Liver (tissue), 9 donors: ENCODE measurements around the gene TMEM178A. TPM values are rescaled to one million over a fixed set of nuclear protein-coding genes. Genes with fewer than 3 reads are reported as not detected.
A peak's percentile ranks its signal among the peaks of the same experiment; 100 is the strongest.

ENCODE experiments used
- DNase-seq: peaks from one replicate; pipeline ENCODE4 v3.0.0-alpha.2; 2017; ENCODE audit warnings: low spot score
- H3K27ac ChIP-seq, 2 donors: one replicate each; pipeline ENCODE4 v1.7.0; 2013; ENCODE audit warnings: inconsistent platforms in 2 of 2, low read length in 2 of 2, control low read depth in 1 of 2, low read depth in 1 of 2, mild to moderate bottlenecking in 1 of 2
- H3K27me3 ChIP-seq, 4 donors: one replicate each; pipeline versions ENCODE4 v1.6.1 to v1.7.0; 2013; ENCODE audit warnings: low read length in 3 of 4, inconsistent platforms in 1 of 4, mild to moderate bottlenecking in 1 of 4, moderate library complexity in 1 of 4; ENCODE audit not compliant: control insufficient read depth in 4 of 4, insufficient read depth in 4 of 4
- H3K36me3 ChIP-seq, 4 donors: one replicate each; pipeline versions ENCODE4 v1.6.1 to v1.7.0; 2013; ENCODE audit warnings: low read length in 3 of 4, mild to moderate bottlenecking in 3 of 4, low read depth in 1 of 4, moderate library complexity in 1 of 4; ENCODE audit not compliant: control insufficient read depth in 4 of 4, insufficient read depth in 3 of 4
- H3K4me1 ChIP-seq, 4 donors: one replicate each; pipeline versions ENCODE4 v1.6.1 to v1.7.0; 2013; ENCODE audit warnings: low read length in 3 of 4, mild to moderate bottlenecking in 3 of 4, moderate library complexity in 1 of 4; ENCODE audit not compliant: control insufficient read depth in 4 of 4, insufficient read depth in 4 of 4
- H3K4me3 ChIP-seq, 3 donors: one replicate each; pipeline versions ENCODE4 v1.6.1 to v1.7.0; 2013; ENCODE audit warnings: low read length in 3 of 3, control low read depth in 1 of 3, low read depth in 1 of 3, mild to moderate bottlenecking in 1 of 3
- H3K9ac ChIP-seq, 2 donors: one replicate each; pipeline ENCODE4 v1.7.0; 2013; ENCODE audit warnings: low read length in 2 of 2, mild to moderate bottlenecking in 2 of 2, moderate library complexity in 2 of 2, control low read depth in 1 of 2, low read depth in 1 of 2
- H3K9me3 ChIP-seq, 4 donors: one replicate each; pipeline versions ENCODE4 v1.6.1 to v1.7.0; 2013; ENCODE audit warnings: low read length in 3 of 4; ENCODE audit not compliant: control insufficient read depth in 4 of 4
- EGR1 ChIP-seq, 2 donors: IDR thresholded peaks; 2 replicates each; pipeline ENCODE4 v1.6.1; 2016 to 2018; ENCODE audit warnings: antibody characterized with exemption in 2 of 2, low read depth in 2 of 2
- FOXA2 ChIP-seq: IDR thresholded peaks from 2 replicates; pipeline ENCODE4 v1.6.1; 2016; ENCODE audit warnings: antibody characterized with exemption
- JUND ChIP-seq, 2 donors: IDR thresholded peaks; 2 replicates each; pipeline ENCODE4 v1.6.1; 2016; ENCODE audit warnings: antibody characterized with exemption in 2 of 2
- NR2F2 ChIP-seq: IDR thresholded peaks from 2 replicates; pipeline ENCODE4 v1.6.1; 2016; ENCODE audit warnings: antibody characterized with exemption
- RXRA ChIP-seq, 2 donors: IDR thresholded peaks; 2 replicates each; pipeline ENCODE4 v1.6.1; 2017 to 2018; ENCODE audit warnings: antibody characterized with exemption in 2 of 2, mild to moderate bottlenecking in 1 of 2
- SP1 ChIP-seq: IDR thresholded peaks from 2 replicates; pipeline ENCODE4 v1.6.1; 2018; ENCODE audit warnings: antibody characterized with exemption, mild to moderate bottlenecking
- TAF1 ChIP-seq: conservative IDR thresholded peaks from 2 replicates; pipeline ENCODE4 v1.6.1; 2016; ENCODE audit warnings: antibody characterized with exemption, mild to moderate bottlenecking
- YY1 ChIP-seq: IDR thresholded peaks from 2 replicates; pipeline ENCODE4 v1.6.1; 2016; ENCODE audit warnings: antibody characterized with exemption, mild to moderate bottlenecking
- WGBS: extraction: QIAGEN DNeasy Blood & Tissue Kit; methylation state at CpG from one replicate; pipeline ENCODE4 v1.1.7; 2013; 5-methylcytosine and 5-hydroxymethylcytosine counted together
- polyA plus RNA-seq, 2 donors: library from polyadenylated mRNA; stranded (reverse) in 1 of 2; unstranded in 1 of 2; fragments of 200-250 nt in 1 of 2; fragments of >200 nt in 1 of 2; fragmentation: Nextera tagmentation in 1 of 2; extraction: Ambion mirVana in 1 of 2; gene quantifications; one replicate each; pipeline versions ENCODE4 v1.2.1 to v1.2.3, GENCODE V29; 2013 to 2015
- total RNA-seq, 2 donors: library from RNA; depleted of rRNA; stranded (reverse); fragments of >200 nt; gene quantifications; one replicate each; pipeline ENCODE4 v1.2.3, GENCODE V29; 2014
- TF ChIP-seq, protein P1 (sequence below): IDR thresholded peaks from 2 replicates; pipeline ENCODE4 v1.6.1; 2016; ENCODE audit warnings: antibody characterized with exemption
- TF ChIP-seq, protein P2 (sequence below): fragments of 150-350 bp; IDR thresholded peaks from 2 replicates; pipeline ENCODE4 v1.5.1; 2017; ENCODE audit warnings: improper control_type of control experiment, low read depth, low read length; ENCODE audit not compliant: missing input control
- donor health status: healthy.
- donor health status: healthy.
- donor health status: healthy.
- donor health status: healthy.
- donor health status: healthy.

The TMEM178A gene
- total RNA-seq, result under 1 TPM; 0.42 to 0.56 TPM
- polyA plus RNA-seq, result under 1 TPM; 0.21 to 0.64 TPM

DNA sequence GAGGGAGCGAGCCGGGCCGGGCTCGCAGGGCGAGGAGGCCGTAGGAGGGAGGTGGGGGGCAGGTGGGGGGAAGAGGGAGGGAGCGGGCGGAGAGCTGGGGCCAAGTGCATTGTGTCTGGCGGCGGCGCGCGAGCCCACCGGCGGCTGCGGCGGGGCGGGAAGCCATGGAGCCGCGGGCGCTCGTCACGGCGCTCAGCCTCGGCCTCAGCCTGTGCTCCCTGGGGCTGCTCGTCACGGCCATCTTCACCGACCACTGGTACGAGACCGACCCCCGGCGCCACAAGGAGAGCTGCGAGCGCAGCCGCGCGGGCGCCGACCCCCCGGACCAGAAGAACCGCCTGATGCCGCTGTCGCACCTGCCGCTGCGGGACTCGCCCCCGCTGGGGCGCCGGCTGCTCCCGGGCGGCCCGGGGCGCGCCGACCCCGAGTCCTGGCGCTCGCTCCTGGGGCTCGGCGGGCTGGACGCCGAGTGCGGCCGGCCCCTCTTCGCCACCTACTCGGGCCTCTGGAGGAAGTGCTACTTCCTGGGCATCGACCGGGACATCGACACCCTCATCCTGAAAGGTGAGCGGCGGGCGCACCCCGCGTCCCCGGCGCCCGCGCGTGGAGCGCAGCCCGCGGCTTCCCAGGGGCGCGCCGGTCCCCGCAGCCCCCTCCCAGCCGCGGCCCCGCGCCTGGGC is at the start of gene TMEM178A:
Gene TMEM178A (plus strand): TSS at position 107 of the 680 bp plus-strand sequence. CDS start 58 bp downstream, at position 165.
- H3K4me3 ChIP-seq, result peak within 1 kb of the TSS in 2 of 3 donors; percentile 30 to 69
- H3K9ac ChIP-seq, result no peak within 1 kb of the TSS
- DNase-seq, result no peak

DNA sequence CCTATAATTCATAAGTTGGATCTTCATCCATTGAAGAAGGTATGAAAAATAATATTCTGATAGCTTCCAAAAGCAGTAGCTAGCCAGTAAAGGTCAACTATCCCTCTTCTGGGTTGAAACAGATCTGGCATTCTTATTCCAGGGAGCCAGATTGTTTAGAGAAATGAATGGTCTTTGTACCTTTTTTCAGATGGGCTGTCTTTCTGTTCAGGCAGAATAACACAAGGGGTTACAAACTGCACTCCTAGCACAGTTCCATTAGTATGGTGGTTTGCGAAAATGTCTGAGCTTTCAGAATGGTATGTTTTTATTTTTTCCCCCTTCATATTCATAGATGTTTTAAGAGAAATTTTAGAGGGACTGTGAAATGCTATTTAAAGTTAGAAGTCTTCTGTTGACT is 47.5 kb upstream of the TMEM178A start:
- H3K27ac ChIP-seq, result no peak overlapping the region
- TF ChIP-seq FOXA2 (no peak), EGR1 (IDR thresholded peaks at IDR 0.05; ENCODE audit: low read depth in 2 of 2) (no peak), SP1 (no peak)
- TF ChIP-seq, protein P1, sequence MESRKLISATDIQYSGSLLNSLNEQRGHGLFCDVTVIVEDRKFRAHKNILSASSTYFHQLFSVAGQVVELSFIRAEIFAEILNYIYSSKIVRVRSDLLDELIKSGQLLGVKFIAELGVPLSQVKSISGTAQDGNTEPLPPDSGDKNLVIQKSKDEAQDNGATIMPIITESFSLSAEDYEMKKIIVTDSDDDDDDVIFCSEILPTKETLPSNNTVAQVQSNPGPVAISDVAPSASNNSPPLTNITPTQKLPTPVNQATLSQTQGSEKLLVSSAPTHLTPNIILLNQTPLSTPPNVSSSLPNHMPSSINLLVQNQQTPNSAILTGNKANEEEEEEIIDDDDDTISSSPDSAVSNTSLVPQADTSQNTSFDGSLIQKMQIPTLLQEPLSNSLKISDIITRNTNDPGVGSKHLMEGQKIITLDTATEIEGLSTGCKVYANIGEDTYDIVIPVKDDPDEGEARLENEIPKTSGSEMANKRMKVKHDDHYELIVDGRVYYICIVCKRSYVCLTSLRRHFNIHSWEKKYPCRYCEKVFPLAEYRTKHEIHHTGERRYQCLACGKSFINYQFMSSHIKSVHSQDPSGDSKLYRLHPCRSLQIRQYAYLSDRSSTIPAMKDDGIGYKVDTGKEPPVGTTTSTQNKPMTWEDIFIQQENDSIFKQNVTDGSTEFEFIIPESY, result no peak
- no peaks in the 10 kb centered on the region for H3K36me3 ChIP-seq
- H3K4me3 ChIP-seq, result no peak overlapping the region
- 99% methylated on average over 1 of the region's 1 CpG for WGBS
- no peak for DNase-seq
- no peaks in the 10 kb centered on the region for H3K9me3 ChIP-seq
- H3K9ac ChIP-seq, result no peak overlapping the region
- H3K4me1 ChIP-seq, result peaks cover 0 to 5% (median 0%) of the 10 kb centered on the region in 4 donors
- H3K27me3 ChIP-seq, result no peaks in the 10 kb centered on the region

More for the DNA sequence above, at the start of gene TMEM178A:
- peaks cover 0 to 6% (median 4%) of the 10 kb centered on the region in 4 donors for H3K27me3 ChIP-seq
- no peaks in the 10 kb centered on the region for H3K9me3 ChIP-seq
- WGBS, result 2% methylated on average over 90 of the region's 90 CpGs
- H3K4me1 ChIP-seq, result peaks cover 6 to 13% (median 11%) of the 10 kb centered on the region in 4 donors
- no peak within 1 kb of the TSS for H3K27ac ChIP-seq
- TF ChIP-seq JUND (IDR thresholded peaks at IDR 0.05) (no peak), YY1 (no peak)
- no peaks in the 10 kb centered on the region for H3K36me3 ChIP-seq

DNA sequence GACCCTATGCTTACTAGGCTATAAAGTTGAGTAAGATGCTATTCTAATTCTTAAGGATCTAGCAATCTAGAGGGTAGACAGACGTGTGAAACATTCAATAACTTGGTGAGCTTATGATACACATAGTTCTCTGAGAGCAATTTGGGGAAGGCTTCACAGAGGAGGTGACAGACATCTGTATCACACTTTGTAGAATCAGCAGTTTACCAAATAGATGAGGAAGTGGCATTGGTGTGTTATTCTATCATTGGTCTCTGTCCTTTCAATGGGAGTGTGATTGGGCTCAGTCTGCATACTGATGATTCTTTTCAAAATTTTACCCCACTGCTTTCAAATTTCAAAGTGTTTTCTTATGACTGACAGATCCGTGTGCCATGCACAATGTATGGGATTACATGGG is 47.0 kb upstream of the TMEM178A start:
- Histone ChIP-seq H3K36me3 (no peaks in the 10 kb centered on the region), H3K4me3 (no peak overlapping the region), H3K27ac (no peak overlapping the region), H3K27me3 (no peaks in the 10 kb centered on the region), H3K9ac (no peak overlapping the region), H3K4me1 (peaks cover 0 to 5% (median 0%) of the 10 kb centered on the region in 4 donors), H3K9me3 (no peaks in the 10 kb centered on the region)
- DNase-seq, result no peak
- WGBS, result 90% methylated on average over 2 of the region's 2 CpGs
- TF ChIP-seq, protein P2, sequence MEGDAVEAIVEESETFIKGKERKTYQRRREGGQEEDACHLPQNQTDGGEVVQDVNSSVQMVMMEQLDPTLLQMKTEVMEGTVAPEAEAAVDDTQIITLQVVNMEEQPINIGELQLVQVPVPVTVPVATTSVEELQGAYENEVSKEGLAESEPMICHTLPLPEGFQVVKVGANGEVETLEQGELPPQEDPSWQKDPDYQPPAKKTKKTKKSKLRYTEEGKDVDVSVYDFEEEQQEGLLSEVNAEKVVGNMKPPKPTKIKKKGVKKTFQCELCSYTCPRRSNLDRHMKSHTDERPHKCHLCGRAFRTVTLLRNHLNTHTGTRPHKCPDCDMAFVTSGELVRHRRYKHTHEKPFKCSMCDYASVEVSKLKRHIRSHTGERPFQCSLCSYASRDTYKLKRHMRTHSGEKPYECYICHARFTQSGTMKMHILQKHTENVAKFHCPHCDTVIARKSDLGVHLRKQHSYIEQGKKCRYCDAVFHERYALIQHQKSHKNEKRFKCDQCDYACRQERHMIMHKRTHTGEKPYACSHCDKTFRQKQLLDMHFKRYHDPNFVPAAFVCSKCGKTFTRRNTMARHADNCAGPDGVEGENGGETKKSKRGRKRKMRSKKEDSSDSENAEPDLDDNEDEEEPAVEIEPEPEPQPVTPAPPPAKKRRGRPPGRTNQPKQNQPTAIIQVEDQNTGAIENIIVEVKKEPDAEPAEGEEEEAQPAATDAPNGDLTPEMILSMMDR, result no peak
- no peak for TF ChIP-seq RXRA (IDR thresholded peaks at IDR 0.05)
- TF ChIP-seq NR2F2, result no peak
- TF ChIP-seq TAF1, result no peak
- TF ChIP-seq YY1, result no peak
- TF ChIP-seq, protein P1, result no peak
